OCI-LY7 (cell line): ENCODE results near the gene ABCB11. TPM values are rescaled to one million over a fixed set of nuclear protein-coding genes. Genes with fewer than 3 reads are reported as not detected.

Source experiments
- BruUV-seq: library from RNA; stranded (reverse); fragments of 400-500 nt; replicated peaks from 2 replicates; lab custom pipeline; 2021; lab: Mats Ljungman, UMichigan
- CTCF ChIA-PET: fragments of 300-600 bp; sonication (Branson Sonifier 250); formaldehyde crosslinking; loops from one replicate; lab custom pipeline; 2022; ENCODE audit warnings: antibody characterized with exemption; ENCODE audit not compliant: unreplicated experiment; lab: Charles Lee
- POLR2A ChIA-PET: fragments of 300-600 bp; sonication (Branson Sonifier 250); formaldehyde crosslinking; loops from one replicate; lab custom pipeline; 2022; ENCODE audit warnings: antibody characterized with exemption; lab: Charles Lee
- DNase-seq: peaks from one replicate; pipeline ENCODE4 v3.0.0-alpha.2; 2015; ENCODE audit warnings: low spot score
- H2AFZ ChIP-seq: fragments of 200-600 bp; sonication (generic), shearing (Covaris generic); 2 replicates; pipeline ENCODE4 v1.6.1; 2014; ENCODE audit warnings: mild to moderate bottlenecking, antibody characterized with exemption, low read length, moderate library complexity
- H3K27ac ChIP-seq: fragments of 200-600 bp; sonication (generic); 2 replicates; pipeline ENCODE4 v1.5.1; 2014; ENCODE audit warnings: mixed run types, low read depth, mild to moderate bottlenecking, moderate library complexity, low read length, inconsistent platforms; ENCODE audit not compliant: poor library complexity, severe bottlenecking
- H3K36me3 ChIP-seq: fragments of 200-600 bp; sonication (generic); 2 replicates; pipeline ENCODE4 v1.6.1; 2014; ENCODE audit warnings: mild to moderate bottlenecking, antibody characterized with exemption, low read length, moderate library complexity, mixed read lengths; ENCODE audit not compliant: insufficient read depth
- H3K4me1 ChIP-seq: fragments of 200-600 bp; sonication (generic); 2 replicates; pipeline ENCODE4 v1.5.1; 2014; ENCODE audit warnings: mild to moderate bottlenecking, low read length; ENCODE audit not compliant: insufficient read depth, poor library complexity, severe bottlenecking
- H3K4me2 ChIP-seq: fragments of 200-600 bp; sonication (generic); 2 replicates; pipeline ENCODE4 v1.6.1; 2014; ENCODE audit warnings: mild to moderate bottlenecking, low read length
- H3K4me3 ChIP-seq: fragments of 200-600 bp; sonication (generic); 2 replicates; pipeline ENCODE4 v1.5.1; 2014; ENCODE audit warnings: mild to moderate bottlenecking, low read depth, low read length; ENCODE audit not compliant: poor library complexity, severe bottlenecking
- H3K79me2 ChIP-seq: fragments of 200-600 bp; sonication (generic); 2 replicates; pipeline ENCODE4 v1.6.1; 2016; ENCODE audit warnings: low read depth, mild to moderate bottlenecking, low read length, moderate library complexity, mixed read lengths; ENCODE audit not compliant: insufficient read depth
- H3K9me2 ChIP-seq: fragments of 200-600 bp; sonication (generic); 2 replicates; pipeline ENCODE4 v1.6.1; 2016; ENCODE audit warnings: mild to moderate bottlenecking, low read length, mixed read lengths; ENCODE audit not compliant: insufficient read depth
- H3K9me3 ChIP-seq: fragments of 200-600 bp; sonication (generic); 2 replicates; pipeline ENCODE4 v1.6.1; 2014; ENCODE audit warnings: mild to moderate bottlenecking, mixed run types, low read length, mixed read lengths
- H4K20me1 ChIP-seq: fragments of 200-600 bp; sonication (generic); 2 replicates; pipeline ENCODE4 v1.6.1; 2014; ENCODE audit warnings: mild to moderate bottlenecking, antibody characterized with exemption, low read length, moderate library complexity, mixed read lengths; ENCODE audit not compliant: insufficient read depth
- EZH2phosphoT487 ChIP-seq: fragments of 200-600 bp; sonication (generic); IDR thresholded peaks from 2 replicates; pipeline ENCODE4 v1.6.1; 2018; ENCODE audit warnings: low read depth, borderline replicate concordance, mild to moderate bottlenecking, mixed run types, antibody characterized with exemption, low read length, moderate library complexity, mixed read lengths
- intact Hi-C: fragments of 100-400 bp; cut with micrococcal nuclease; formaldehyde crosslinking; loops from one replicate; pipeline ENCODE4 v1.10.0; 2022; ENCODE audit not compliant: unreplicated experiment
- total RNA-seq, 2 experiments: library from RNA; depleted of rRNA in 1 of 2; stranded (reverse); fragments of >200 nt in 1 of 2; shearing (Covaris generic) in 1 of 2; gene quantifications; 2 replicates each; pipeline ENCODE4 v1.2.3, GENCODE V29; 2014 to 2022
- TF ChIP-seq, protein P1 (sequence below): fragments of 200-600 bp; sonication (generic); conservative IDR thresholded peaks from 2 replicates; pipeline ENCODE4 v1.5.1; 2014; ENCODE audit warnings: mild to moderate bottlenecking, antibody characterized with exemption, low read length, moderate library complexity, mixed read lengths

ABCB11 gene
- total RNA-seq, 2 experiments from 2014 or later, result 0.04 TPM; not detected in 1

DNA sequence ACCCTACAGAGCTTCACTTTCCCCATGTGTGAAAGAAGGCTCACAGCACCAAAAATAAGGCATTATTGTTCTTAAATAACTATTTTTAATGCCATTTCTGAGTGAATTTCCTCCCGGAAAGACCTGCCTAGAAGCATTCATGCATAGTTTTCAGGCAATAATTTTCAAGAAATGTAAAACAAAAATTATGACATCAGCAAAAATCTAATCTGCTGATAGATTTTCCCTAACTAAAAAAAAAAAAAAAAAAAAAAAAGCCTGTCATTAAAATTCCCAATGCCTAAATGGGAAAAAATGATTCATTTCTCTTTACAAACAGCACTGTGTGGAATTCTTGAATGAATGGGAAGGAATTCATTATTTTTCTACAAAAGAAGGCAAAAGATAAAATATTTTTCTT, 35.4 kb downstream of the ABCB11 start:
- POLR2A ChIA-PET, result interaction anchor here (0.6 to 1.2 kb wide), 3 partner anchors 9 to 135 kb away, joined by 3 to 4 read pairs (median 3); no protein-coding TSS in a partner anchor
- Histone ChIP-seq H3K4me2 (no peak overlapping the region), H2AFZ (no peak overlapping the region), H4K20me1 (no peaks in the 10 kb centered on the region), H3K9me2 (no peaks in the 10 kb centered on the region), H3K4me1 (no peaks in the 10 kb centered on the region), H3K27ac (no peak overlapping the region), H3K79me2 (no peaks in the 10 kb centered on the region), H3K9me3 (no peaks in the 10 kb centered on the region), H3K4me3 (no peak overlapping the region), H3K36me3 (no peaks in the 10 kb centered on the region)
- DNase-seq, result no peak
- intact Hi-C loops, result no loop called here
- TF ChIP-seq, protein P1, sequence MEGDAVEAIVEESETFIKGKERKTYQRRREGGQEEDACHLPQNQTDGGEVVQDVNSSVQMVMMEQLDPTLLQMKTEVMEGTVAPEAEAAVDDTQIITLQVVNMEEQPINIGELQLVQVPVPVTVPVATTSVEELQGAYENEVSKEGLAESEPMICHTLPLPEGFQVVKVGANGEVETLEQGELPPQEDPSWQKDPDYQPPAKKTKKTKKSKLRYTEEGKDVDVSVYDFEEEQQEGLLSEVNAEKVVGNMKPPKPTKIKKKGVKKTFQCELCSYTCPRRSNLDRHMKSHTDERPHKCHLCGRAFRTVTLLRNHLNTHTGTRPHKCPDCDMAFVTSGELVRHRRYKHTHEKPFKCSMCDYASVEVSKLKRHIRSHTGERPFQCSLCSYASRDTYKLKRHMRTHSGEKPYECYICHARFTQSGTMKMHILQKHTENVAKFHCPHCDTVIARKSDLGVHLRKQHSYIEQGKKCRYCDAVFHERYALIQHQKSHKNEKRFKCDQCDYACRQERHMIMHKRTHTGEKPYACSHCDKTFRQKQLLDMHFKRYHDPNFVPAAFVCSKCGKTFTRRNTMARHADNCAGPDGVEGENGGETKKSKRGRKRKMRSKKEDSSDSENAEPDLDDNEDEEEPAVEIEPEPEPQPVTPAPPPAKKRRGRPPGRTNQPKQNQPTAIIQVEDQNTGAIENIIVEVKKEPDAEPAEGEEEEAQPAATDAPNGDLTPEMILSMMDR, result no peak
- TF ChIP-seq EZH2phosphoT487, result no peak
- BruUV-seq, result no TSS peak
- CTCF ChIA-PET, result no interaction called here

- Histone ChIP-seq H3K36me3 (no peaks in the 10 kb centered on the region), H3K27ac (no peak overlapping the region), H3K79me2 (no peaks in the 10 kb centered on the region), H3K4me3 (no peak overlapping the region), H4K20me1 (no peaks in the 10 kb centered on the region), H3K4me2 (no peak overlapping the region), H3K9me3 (no peaks in the 10 kb centered on the region), H3K4me1 (no peaks in the 10 kb centered on the region), H2AFZ (no peak overlapping the region), H3K9me2 (no peaks in the 10 kb centered on the region)
- no peak for DNase-seq
- CTCF ChIA-PET, result no interaction called here
- no peak for TF ChIP-seq EZH2phosphoT487
- TF ChIP-seq, protein P1, result no peak
- POLR2A ChIA-PET, result interaction anchor here (1.1 to 1.5 kb wide), 2 partner anchors 9 to 11 kb away, joined by 3 to 4 read pairs; no protein-coding TSS in a partner anchor
- no TSS peak for BruUV-seq
- intact Hi-C loops, result no loop called here
Observed at GRCh38 chr2:168993538-168993937, 37.6 kb downstream of the ABCB11 start.

DNA sequence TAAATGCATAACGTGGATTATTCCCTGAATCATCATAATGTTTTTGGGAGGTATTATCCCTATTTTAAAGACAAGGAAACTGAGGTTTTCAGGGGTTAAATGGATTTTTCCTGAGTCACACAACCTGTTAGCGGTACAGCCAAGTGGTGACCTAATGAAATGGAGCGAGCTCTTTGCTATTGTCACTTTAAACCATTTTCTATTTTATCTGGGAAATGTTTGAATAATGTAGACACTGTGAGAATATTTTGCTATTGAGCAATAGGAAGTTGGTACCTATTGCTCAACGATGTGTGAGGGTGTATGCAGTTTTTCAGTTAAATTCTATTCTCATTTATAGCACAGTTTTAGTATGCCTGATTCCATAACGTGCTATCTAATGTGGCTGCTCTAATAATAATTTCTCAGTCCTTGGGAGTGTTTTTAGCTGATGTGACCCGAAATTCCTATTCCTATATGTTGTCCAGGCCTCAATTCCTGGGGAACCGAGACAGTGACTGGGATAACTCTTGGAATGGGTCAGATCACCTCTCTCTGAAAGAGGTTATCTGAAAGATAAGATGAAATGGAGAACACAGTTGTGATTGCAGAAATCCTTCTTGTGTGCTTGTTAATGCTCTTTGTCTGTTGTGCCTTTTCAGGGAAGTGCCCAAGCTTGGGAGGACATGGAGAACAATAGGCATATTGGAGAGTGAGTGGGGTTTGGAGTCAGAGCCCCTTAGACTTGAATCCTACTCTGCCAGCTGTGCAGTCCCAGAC, 38.4 kb downstream of the ABCB11 start:
- Histone ChIP-seq H3K4me3 (no peak overlapping the region), H3K27ac (no peak overlapping the region), H3K9me3 (no peaks in the 10 kb centered on the region), H2AFZ (no peak overlapping the region), H3K79me2 (no peaks in the 10 kb centered on the region), H4K20me1 (no peaks in the 10 kb centered on the region), H3K9me2 (no peaks in the 10 kb centered on the region), H3K36me3 (no peaks in the 10 kb centered on the region), H3K4me1 (no peaks in the 10 kb centered on the region), H3K4me2 (no peak overlapping the region)
- CTCF ChIA-PET, result no interaction called here
- DNase-seq, result no peak
- BruUV-seq, result no TSS peak
- TF ChIP-seq EZH2phosphoT487, result no peak
- TF ChIP-seq, protein P1, result no peak
- intact Hi-C loops, result no loop called here
- POLR2A ChIA-PET, result interaction anchor here (1.1 to 1.5 kb wide), 3 partner anchors 8 to 35 kb away, joined by 3 to 5 read pairs (median 4); no protein-coding TSS in a partner anchor
